BE2C (cell line): ENCODE results near the gene NELL2.

Experiments
- DNase-seq: peaks from one replicate; pipeline ENCODE4 v3.0.0-alpha.2; 2020
- H3K27me3 ChIP-seq: fragments of 250-450 bp; sonication (Bioruptor Pico); 2 replicates; pipeline ENCODE4 v1.5.1; 2020; ENCODE audit warnings: mild to moderate bottlenecking
- H3K36me3 ChIP-seq: fragments of 250-450 bp; sonication (Bioruptor Pico); 2 replicates; pipeline ENCODE4 v1.5.1; 2020; ENCODE audit warnings: mild to moderate bottlenecking
- H3K4me1 ChIP-seq: fragments of 250-450 bp; sonication (Bioruptor Pico); 2 replicates; pipeline ENCODE4 v1.5.1; 2020
- H3K4me3 ChIP-seq: 2 replicates; pipeline ENCODE4 v1.5.1; 2011; ENCODE audit warnings: low read depth, low read length
- H3K9me3 ChIP-seq: fragments of 250-450 bp; sonication (Bioruptor Pico); 2 replicates; pipeline ENCODE4 v1.5.1; 2020
- TF ChIP-seq, protein P1 (sequence below): IDR thresholded peaks from 2 replicates; pipeline ENCODE4 v1.5.1; 2012; ENCODE audit warnings: mild to moderate bottlenecking, low read depth, low read length

The NELL2 gene

GRCh38 chr12:44889926-44890325 is 13.8 kb upstream of the NELL2 start:
- Histone ChIP-seq H3K4me3 (no peak overlapping the region), H3K27me3 (no peaks in the 10 kb centered on the region), H3K36me3 (no peaks in the 10 kb centered on the region), H3K9me3 (no peaks in the 10 kb centered on the region), H3K4me1 (no peaks in the 10 kb centered on the region)
- no peak for DNase-seq
- TF ChIP-seq, protein P1, sequence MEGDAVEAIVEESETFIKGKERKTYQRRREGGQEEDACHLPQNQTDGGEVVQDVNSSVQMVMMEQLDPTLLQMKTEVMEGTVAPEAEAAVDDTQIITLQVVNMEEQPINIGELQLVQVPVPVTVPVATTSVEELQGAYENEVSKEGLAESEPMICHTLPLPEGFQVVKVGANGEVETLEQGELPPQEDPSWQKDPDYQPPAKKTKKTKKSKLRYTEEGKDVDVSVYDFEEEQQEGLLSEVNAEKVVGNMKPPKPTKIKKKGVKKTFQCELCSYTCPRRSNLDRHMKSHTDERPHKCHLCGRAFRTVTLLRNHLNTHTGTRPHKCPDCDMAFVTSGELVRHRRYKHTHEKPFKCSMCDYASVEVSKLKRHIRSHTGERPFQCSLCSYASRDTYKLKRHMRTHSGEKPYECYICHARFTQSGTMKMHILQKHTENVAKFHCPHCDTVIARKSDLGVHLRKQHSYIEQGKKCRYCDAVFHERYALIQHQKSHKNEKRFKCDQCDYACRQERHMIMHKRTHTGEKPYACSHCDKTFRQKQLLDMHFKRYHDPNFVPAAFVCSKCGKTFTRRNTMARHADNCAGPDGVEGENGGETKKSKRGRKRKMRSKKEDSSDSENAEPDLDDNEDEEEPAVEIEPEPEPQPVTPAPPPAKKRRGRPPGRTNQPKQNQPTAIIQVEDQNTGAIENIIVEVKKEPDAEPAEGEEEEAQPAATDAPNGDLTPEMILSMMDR: no peak

- no peak for DNase-seq
- Histone ChIP-seq H3K4me3 (no peak overlapping the region), H3K27me3 (no peaks in the 10 kb centered on the region), H3K9me3 (no peaks in the 10 kb centered on the region), H3K4me1 (no peaks in the 10 kb centered on the region), H3K36me3 (no peaks in the 10 kb centered on the region)
- TF ChIP-seq, protein P1: no peak
Measured at GRCh38 chr12:44889162-44889561, 13.0 kb upstream of the NELL2 start.

GRCh38 chr12:44885902-44886301 is 9.8 kb upstream of the NELL2 start:
- DNase-seq: no peak
- Histone ChIP-seq H3K36me3 (no peaks in the 10 kb centered on the region), H3K4me1 (no peaks in the 10 kb centered on the region), H3K4me3 (no peak overlapping the region), H3K27me3 (no peaks in the 10 kb centered on the region), H3K9me3 (no peaks in the 10 kb centered on the region)
- TF ChIP-seq, protein P1: no peak

- Histone ChIP-seq H3K9me3 (no peaks in the 10 kb centered on the region), H3K4me1 (no peaks in the 10 kb centered on the region)
- DNase-seq: no peak
Measured at GRCh38 chr12:44881197-44881596, 5.1 kb upstream of the NELL2 start.

DNA sequence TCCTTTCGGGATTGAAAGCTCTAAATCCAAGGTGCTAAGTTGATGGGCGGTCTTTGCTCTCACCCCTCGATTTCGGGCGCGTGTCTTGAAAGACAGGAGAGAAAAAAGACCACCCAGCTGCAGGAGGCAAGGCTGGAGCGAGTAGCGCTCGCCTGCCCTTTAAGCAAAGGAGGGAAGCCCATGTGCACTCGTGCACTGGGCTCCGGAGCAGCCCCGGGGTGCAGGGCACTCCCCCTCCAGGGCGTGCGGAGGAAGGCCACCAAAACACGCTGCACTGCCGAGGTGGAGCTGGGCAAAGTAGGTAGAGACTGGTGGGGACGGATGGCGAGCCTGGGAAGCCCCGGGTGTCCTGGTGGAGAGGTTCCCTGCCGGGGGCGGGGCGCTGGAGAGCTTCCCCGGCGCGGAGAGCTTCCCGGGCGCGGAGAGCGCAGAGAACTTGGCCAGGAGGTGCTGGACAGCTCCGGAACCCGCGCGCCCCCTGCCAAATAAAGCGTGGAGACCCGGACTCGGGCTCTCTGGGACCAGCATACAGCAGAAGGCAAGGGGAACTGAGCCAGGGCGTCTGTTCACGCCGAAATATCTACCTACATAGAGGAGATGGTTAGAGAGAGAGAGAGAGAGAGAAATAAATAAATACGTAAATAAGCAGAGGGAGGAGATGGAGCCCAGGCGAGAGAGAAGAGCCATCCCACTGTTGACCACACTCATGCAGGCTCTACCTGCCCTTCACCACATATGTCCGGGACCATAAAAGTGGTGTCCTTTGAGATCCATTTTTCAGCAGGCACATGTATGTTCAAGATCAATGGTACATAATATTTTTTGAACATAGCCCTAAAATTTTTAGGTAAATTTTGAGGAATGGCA is 662 bp upstream of the NELL2 start:
- Histone ChIP-seq H3K36me3 (no peaks in the 10 kb centered on the region), H3K4me1 (no peaks in the 10 kb centered on the region), H3K27me3 (peaks cover 36% of the 10 kb centered on the region), H3K4me3 (peak overlapping the region; percentile 39), H3K9me3 (no peaks in the 10 kb centered on the region)
- peak; percentile 27 for DNase-seq
- TF ChIP-seq, protein P1: no peak

More at GRCh38 chr12:44881197-44881596, 5.1 kb upstream of the NELL2 start:
- H3K27me3 ChIP-seq: peaks cover 15% of the 10 kb centered on the region
- no peak overlapping the region for H3K4me3 ChIP-seq
- no peaks in the 10 kb centered on the region for H3K36me3 ChIP-seq
- TF ChIP-seq, protein P1: no peak

- Histone ChIP-seq H3K27me3 (peaks cover 36% of the 10 kb centered on the region), H3K4me3 (peak overlapping the region; percentile 39), H3K36me3 (no peaks in the 10 kb centered on the region), H3K9me3 (no peaks in the 10 kb centered on the region), H3K4me1 (no peaks in the 10 kb centered on the region)
- DNase-seq: no peak
- TF ChIP-seq, protein P1: no peak
Measured at GRCh38 chr12:44875417-44875953, 630 bp downstream of the NELL2 start.
